K562 (cell line): Measurements from ENCODE around the gene DAGLA. TPM values are rescaled to one million over a fixed set of nuclear protein-coding genes. Genes with fewer than 3 reads are reported as not detected.
A peak's percentile ranks its signal among the peaks of the same experiment; 100 is the strongest.

Experiments used
- CAMTA2 ChIP-seq: fragments of 250-450 bp; sonication (Bioruptor Pico); conservative IDR thresholded peaks from 2 replicates; pipeline ENCODE4 v1.5.1; 2022
- CREB1 ChIP-seq, 2 experiments: sonication (generic) in 1 of 2; formaldehyde crosslinking in 1 of 2; IDR thresholded peaks; 2 replicates each; pipeline versions ENCODE4 v1.6.1 to v1.8.0; 2012 to 2022; ENCODE audit warnings: inconsistent platforms in 1 of 2, mild to moderate bottlenecking in 1 of 2, missing genetic modification reagents in 1 of 2, moderate library complexity in 1 of 2
- DIDO1 ChIP-seq: fragments of 450-650 bp; IDR thresholded peaks from 2 replicates; pipeline ENCODE4 v1.6.1; 2016; ENCODE audit warnings: low read depth, missing biosample characterization, missing genetic modification characterization
- ELF2 ChIP-seq: fragments of 250-450 bp; sonication (Bioruptor Pico); IDR thresholded peaks from 2 replicates; pipeline ENCODE4 v1.5.0; 2021; ENCODE audit warnings: mild to moderate bottlenecking
- HMGN3 ChIP-seq: IDR thresholded peaks from 2 replicates; pipeline ENCODE4 v1.6.1; 2011; ENCODE audit warnings: borderline replicate concordance, low read depth, mild to moderate bottlenecking, mixed read lengths, low read length; ENCODE audit not compliant: insufficient read length; ENCODE audit errors: extremely low read depth
- JUND ChIP-seq, 2 experiments: IDR thresholded peaks; 2 replicates in 1 of 2; 3 replicates in 1 of 2; pipeline ENCODE4 v1.6.1; 2011; ENCODE audit warnings: borderline replicate concordance in 2 of 2, low read depth in 2 of 2, low read length in 2 of 2, improper control_type of control experiment in 1 of 2, missing biosample characterization in 1 of 2, missing genetic modification characterization in 1 of 2, missing genetic modification reagents in 1 of 2
- MBD2 ChIP-seq: sonication (generic); IDR thresholded peaks from 2 replicates; pipeline ENCODE4 v1.6.1; 2016; ENCODE audit warnings: low read depth, borderline replicate concordance
- MTA3 ChIP-seq: fragments of 450-650 bp; formaldehyde crosslinking; IDR thresholded peaks from 2 replicates; pipeline ENCODE4 v1.6.1; 2017; ENCODE audit warnings: mild to moderate bottlenecking, borderline replicate concordance
- MXD1 ChIP-seq: fragments of 250-450 bp; sonication (Bioruptor Pico); IDR thresholded peaks from 2 replicates; pipeline ENCODE4 v1.8.0; 2021; ENCODE audit warnings: borderline replicate concordance, mild to moderate bottlenecking, moderate library complexity; ENCODE audit not compliant: poor library complexity, severe bottlenecking
- NONO ChIP-seq, 2 experiments: fragments of 200-400 bp in 1 of 2; fragments of 450-650 bp in 1 of 2; formaldehyde crosslinking in 1 of 2; IDR thresholded peaks; 2 replicates each; pipeline ENCODE4 v1.6.1; 2017; ENCODE audit warnings: low read depth in 2 of 2, mild to moderate bottlenecking in 2 of 2, moderate library complexity in 2 of 2, low read length in 1 of 2
- NRF1 ChIP-seq, 2 experiments: fragments of 450-650 bp; IDR thresholded peaks in 1 of 2; conservative IDR thresholded peaks in 1 of 2; 2 replicates each; pipeline ENCODE4 v1.6.1; 2014; ENCODE audit warnings: mild to moderate bottlenecking in 2 of 2
- SMARCC2 ChIP-seq: fragments of 450-650 bp; IDR thresholded peaks from 2 replicates; pipeline ENCODE4 v1.6.1; 2017; ENCODE audit warnings: antibody characterized with exemption, moderate library complexity, mild to moderate bottlenecking, low read depth
- ZC3H4 ChIP-seq: sonication (generic); formaldehyde crosslinking; IDR thresholded peaks from 2 replicates; pipeline ENCODE4 v1.9.0; 2021; ENCODE audit warnings: missing genetic modification reagents, borderline replicate concordance
- ZNF253 ChIP-seq: fragments of 250-450 bp; sonication (Bioruptor Pico); conservative IDR thresholded peaks from 2 replicates; pipeline ENCODE4 v1.6.1; 2021; ENCODE audit warnings: mild to moderate bottlenecking
- ZNF282 ChIP-seq: sonication (generic); formaldehyde crosslinking; IDR thresholded peaks from 2 replicates; pipeline ENCODE4 v1.8.1; 2023; ENCODE audit warnings: missing genetic modification reagents
- polyA plus RNA-seq, 8 experiments: library from polyadenylated mRNA; depleted of rRNA in 4 of 8; stranded (reverse) in 5 of 8; unstranded in 3 of 8; fragments of >200 nt; fragmentation: Nextera tagmentation in 2 of 8; fragmentation: Illumina TruSeq in 1 of 8; extraction: Ambion mirVana in 2 of 8; extraction: Trizol in 1 of 8; gene quantifications; 2 replicates each; pipeline versions ENCODE4 v1.2.1 to v1.2.3, GENCODE V29; 2011 to 2014; ENCODE audit warnings: inconsistent platforms in 1 of 8, missing spikeins in 1 of 8
- total RNA-seq, 7 experiments: library from RNA; depleted of rRNA in 6 of 7; stranded (reverse); fragments of >200 nt in 6 of 7; fragmentation: Illumina TruSeq in 2 of 7; extraction: Trizol in 2 of 7; gene quantifications; 2 replicates each; pipeline versions ENCODE4 v1.2.1 to v1.2.3, GENCODE V29; 2011 to 2021; ENCODE audit warnings: low replicate concordance in 1 of 7

The DAGLA gene
- total and polyA plus RNA-seq, 9 of the 15 experiments (the other 6 are each of a cell fraction or from before 2014, with no cell fraction given), result 0.03 to 0.16 (median 0.04) TPM; not detected in 4

- TF ChIP-seq JUND (IDR thresholded peaks at IDR 0.05; ENCODE audit: borderline replicate concordance, low read depth, low read length), result 0 out of 2 replicates have a peak, but pooled peaks have one; percentile 29
- no peak; the same call in 2 of the 3 replicates for TF ChIP-seq JUND (tag; IDR thresholded peaks at IDR 0.05; ENCODE audit: borderline replicate concordance, low read depth, low read length)
- TF ChIP-seq HMGN3, result peak; percentile 61
- no peak for TF ChIP-seq CAMTA2 (CRISPR knock-in tag)
- TF ChIP-seq DIDO1 (tag), result no peak
- TF ChIP-seq ZNF282, result no peak
- peak; percentile 51 for TF ChIP-seq CREB1 (IDR thresholded peaks at IDR 0.05)
- peak; percentile 48; the same call in 1 of the 2 replicates for TF ChIP-seq CREB1 (CRISPR knock-in tag; IDR thresholded peaks at IDR 0.05)
- peak; percentile 39 to 52; a peak in 3 of 4 replicates for TF ChIP-seq NRF1 (conservative IDR thresholded peaks at IDR 0.05 in 1 of 2, IDR thresholded peaks at IDR 0.05 in 1 of 2)
- no peak for TF ChIP-seq MXD1 (CRISPR knock-in tag)
- 0 out of 2 replicates have a peak, but pooled peaks have one; percentile 33 for TF ChIP-seq MTA3
- 0 out of 4 replicates have a peak, but pooled peaks of 1 of the 2 experiments have one; percentile 17 for TF ChIP-seq NONO (IDR thresholded peaks at IDR 0.05; ENCODE audit: low read depth in 2 of 2, low read length in 1 of 2)
- TF ChIP-seq MBD2, result no peak
- no peak for TF ChIP-seq ZNF253
- no peak for TF ChIP-seq ELF2 (CRISPR knock-in tag)
- no peak for TF ChIP-seq SMARCC2
- no peak for TF ChIP-seq ZC3H4 (CRISPR knock-in tag)
Measured at GRCh38 chr11:61764606-61765260, 84.5 kb downstream of the DAGLA start (continued).
